Measurements from ENCODE around the gene MROH9. TPM values are rescaled to one million over a fixed set of nuclear protein-coding genes. Genes with fewer than 3 reads are reported as not detected.

Gene MROH9
- total RNA-seq, 1 experiment from 2014 or later = not detected

DNA sequence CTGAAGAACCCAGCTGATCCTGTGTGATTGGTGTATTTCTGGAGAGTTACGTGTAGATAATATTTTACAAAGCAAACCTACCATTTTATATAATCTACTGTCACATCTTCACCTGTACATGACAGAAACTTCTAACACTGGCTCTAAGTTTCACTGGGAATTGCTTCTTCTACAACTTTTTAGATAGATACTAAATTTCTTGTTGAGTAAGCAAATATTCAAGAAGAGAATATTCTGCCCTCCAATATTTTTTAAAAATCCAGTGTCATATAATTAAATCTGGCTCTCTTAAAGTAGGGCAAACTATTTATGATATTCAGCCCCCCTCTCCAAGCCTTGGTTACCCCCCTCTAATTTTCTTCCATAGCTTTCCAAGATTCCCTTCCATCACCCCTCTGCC lies 50.1 kb downstream of the MROH9 start:
- Histone ChIP-seq H4K8ac (replicated peaks; ENCODE audit: insufficient read length, low read depth, low read length) (no peak overlapping the region), H3K4me2 (ENCODE audit: insufficient read depth, insufficient read length, low read length) (no peak overlapping the region), H2BK12ac (ENCODE audit: insufficient read length, low read depth, low read length) (no peak overlapping the region), H3K23me2 (ENCODE audit: insufficient read length, low read depth, low read length, poor library complexity, severe bottlenecking) (no peaks in the 10 kb centered on the region), H3K23ac (ENCODE audit: insufficient read length, low read depth, low read length) (no peak overlapping the region), H4K91ac (ENCODE audit: insufficient read length, low read depth, low read length) (no peak overlapping the region), H3K18ac (ENCODE audit: insufficient read length, low read depth, low read length) (no peak overlapping the region), H2AK5ac (ENCODE audit: insufficient read length, low read length) (no peak overlapping the region), H3K4me1 (ENCODE audit: insufficient read depth, low read length) (no peaks in the 10 kb centered on the region), H3K79me1 (ENCODE audit: insufficient read depth, low read depth, low read length, poor library complexity, severe bottlenecking) (no peaks in the 10 kb centered on the region), H2AFZ (ENCODE audit: low read length) (no peak overlapping the region), H3T11ph (ENCODE audit: low read length) (no peak overlapping the region), H3K9ac (ENCODE audit: extremely low read depth, insufficient read length, low read length) (no peak overlapping the region), H2BK5ac (ENCODE audit: insufficient read length, low read length) (no peak overlapping the region), H2BK120ac (ENCODE audit: low read depth, low read length, poor library complexity, severe bottlenecking) (no peak overlapping the region), H3K56ac (ENCODE audit: insufficient read length, low read depth, low read length) (no peak overlapping the region), H3K4ac (ENCODE audit: low read depth, low read length) (no peak overlapping the region), H3K27ac (ENCODE audit: insufficient read length, low read depth, low read length) (no peak overlapping the region), H2BK15ac (ENCODE audit: low read depth, low read length) (no peak overlapping the region), H4K20me1 (ENCODE audit: control insufficient read depth, insufficient read depth, insufficient read length) (no peaks in the 10 kb centered on the region), H3K79me2 (ENCODE audit: insufficient read depth, low read length) (no peaks in the 10 kb centered on the region), H4K5ac (ENCODE audit: insufficient read length, low read depth, low read length) (no peak overlapping the region), H3K14ac (ENCODE audit: insufficient read depth, low read length) (no peak overlapping the region), H3K9me3 (ENCODE audit: control insufficient read depth, low read depth, low read length) (no peaks in the 10 kb centered on the region), H3K27me3 (ENCODE audit: insufficient read depth, low read length) (no peaks in the 10 kb centered on the region), H2BK20ac (ENCODE audit: low read depth, low read length, poor library complexity, severe bottlenecking) (no peak overlapping the region)
- WGBS (ENCODE audit: extremely low coverage, insufficient read length, low lambda C conversion rate) = no CpG with 5 or more reads among the region's 1 CpG
- DNase-seq = no peak
- no peaks in the 10 kb centered on the region for H3K27me3 Mint-ChIP-seq (ENCODE audit: low read depth)
- H3K4me3 Mint-ChIP-seq = no peak overlapping the region
- H3K9me3 Mint-ChIP-seq = peaks cover 0 to 2% of the 10 kb centered on the region in 2 experiments; a peak in 1 of 5 replicates
- TF ChIP-seq, protein P1, sequence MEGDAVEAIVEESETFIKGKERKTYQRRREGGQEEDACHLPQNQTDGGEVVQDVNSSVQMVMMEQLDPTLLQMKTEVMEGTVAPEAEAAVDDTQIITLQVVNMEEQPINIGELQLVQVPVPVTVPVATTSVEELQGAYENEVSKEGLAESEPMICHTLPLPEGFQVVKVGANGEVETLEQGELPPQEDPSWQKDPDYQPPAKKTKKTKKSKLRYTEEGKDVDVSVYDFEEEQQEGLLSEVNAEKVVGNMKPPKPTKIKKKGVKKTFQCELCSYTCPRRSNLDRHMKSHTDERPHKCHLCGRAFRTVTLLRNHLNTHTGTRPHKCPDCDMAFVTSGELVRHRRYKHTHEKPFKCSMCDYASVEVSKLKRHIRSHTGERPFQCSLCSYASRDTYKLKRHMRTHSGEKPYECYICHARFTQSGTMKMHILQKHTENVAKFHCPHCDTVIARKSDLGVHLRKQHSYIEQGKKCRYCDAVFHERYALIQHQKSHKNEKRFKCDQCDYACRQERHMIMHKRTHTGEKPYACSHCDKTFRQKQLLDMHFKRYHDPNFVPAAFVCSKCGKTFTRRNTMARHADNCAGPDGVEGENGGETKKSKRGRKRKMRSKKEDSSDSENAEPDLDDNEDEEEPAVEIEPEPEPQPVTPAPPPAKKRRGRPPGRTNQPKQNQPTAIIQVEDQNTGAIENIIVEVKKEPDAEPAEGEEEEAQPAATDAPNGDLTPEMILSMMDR (conservative IDR thresholded peaks at IDR 0.05) = no peak
- no peak overlapping the region for H3K27ac Mint-ChIP-seq
- H3K4me1 Mint-ChIP-seq = no peaks in the 10 kb centered on the region
- H3K36me3 Mint-ChIP-seq (ENCODE audit: insufficient read depth in 1 of 3, low read depth in 3 of 3) = 0 out of 7 replicates have a peak, but pooled peaks cover 0 to 2% (median 1%) of the 10 kb centered on the region in 3 experiments
